ENCODE results near the gene DTX1. TPM values are rescaled to one million over a fixed set of nuclear protein-coding genes. Genes with fewer than 3 reads are reported as not detected.

DTX1 gene
- total RNA-seq, 3 donors from 2014 or later (not counting 1 experiment from before 2014, with no cell fraction given): 1.7 to 4.2 (median 4.0) TPM

GRCh38 chr12:113070117-113070906 is 13.8 kb downstream of the DTX1 start:
- Histone ChIP-seq H3K4me3 (ENCODE audit: low read length) (no peak overlapping the region), H3K27ac (ENCODE audit: low read length) (peak overlapping the region; percentile 73), H3K36me3 (ENCODE audit: control insufficient read depth, insufficient read depth, low read length) (peaks cover 2% of the 10 kb centered on the region), H3K9me3 (ENCODE audit: control insufficient read depth, insufficient read depth, low read length) (no peaks in the 10 kb centered on the region), H3K4me1 (ENCODE audit: control insufficient read depth, insufficient read depth, low read length) (peaks cover 49% of the 10 kb centered on the region), H3K27me3 (ENCODE audit: control insufficient read depth, insufficient read depth, low read length) (no peaks in the 10 kb centered on the region)
- H3K27ac Mint-ChIP-seq: peak overlapping the region in 1 of 2 donors; percentile 66
- DNase-seq (peak in 1 of 2 donors; percentile 58), ATAC-seq (peak; percentile 52 to 80 (median 77))
- H3K36me3 Mint-ChIP-seq: no peaks in the 10 kb centered on the region
- peaks cover 4 to 10% of the 10 kb centered on the region in 2 donors for H3K27me3 Mint-ChIP-seq (ENCODE audit: low read depth in 2 of 2)
- H3K4me3 Mint-ChIP-seq: no peak overlapping the region
- 37% methylated on average over 14 of the region's 15 CpGs for WGBS (ENCODE audit: insufficient coverage)
- H3K9me3 Mint-ChIP-seq: no peaks in the 10 kb centered on the region
- intact Hi-C loops (cut with micrococcal nuclease): no loop called here
- peaks cover 0 to 18% of the 10 kb centered on the region in 2 donors for H3K4me1 Mint-ChIP-seq
- TF ChIP-seq, protein P1, sequence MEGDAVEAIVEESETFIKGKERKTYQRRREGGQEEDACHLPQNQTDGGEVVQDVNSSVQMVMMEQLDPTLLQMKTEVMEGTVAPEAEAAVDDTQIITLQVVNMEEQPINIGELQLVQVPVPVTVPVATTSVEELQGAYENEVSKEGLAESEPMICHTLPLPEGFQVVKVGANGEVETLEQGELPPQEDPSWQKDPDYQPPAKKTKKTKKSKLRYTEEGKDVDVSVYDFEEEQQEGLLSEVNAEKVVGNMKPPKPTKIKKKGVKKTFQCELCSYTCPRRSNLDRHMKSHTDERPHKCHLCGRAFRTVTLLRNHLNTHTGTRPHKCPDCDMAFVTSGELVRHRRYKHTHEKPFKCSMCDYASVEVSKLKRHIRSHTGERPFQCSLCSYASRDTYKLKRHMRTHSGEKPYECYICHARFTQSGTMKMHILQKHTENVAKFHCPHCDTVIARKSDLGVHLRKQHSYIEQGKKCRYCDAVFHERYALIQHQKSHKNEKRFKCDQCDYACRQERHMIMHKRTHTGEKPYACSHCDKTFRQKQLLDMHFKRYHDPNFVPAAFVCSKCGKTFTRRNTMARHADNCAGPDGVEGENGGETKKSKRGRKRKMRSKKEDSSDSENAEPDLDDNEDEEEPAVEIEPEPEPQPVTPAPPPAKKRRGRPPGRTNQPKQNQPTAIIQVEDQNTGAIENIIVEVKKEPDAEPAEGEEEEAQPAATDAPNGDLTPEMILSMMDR (IDR thresholded peaks at IDR 0.05): no peak

DNA sequence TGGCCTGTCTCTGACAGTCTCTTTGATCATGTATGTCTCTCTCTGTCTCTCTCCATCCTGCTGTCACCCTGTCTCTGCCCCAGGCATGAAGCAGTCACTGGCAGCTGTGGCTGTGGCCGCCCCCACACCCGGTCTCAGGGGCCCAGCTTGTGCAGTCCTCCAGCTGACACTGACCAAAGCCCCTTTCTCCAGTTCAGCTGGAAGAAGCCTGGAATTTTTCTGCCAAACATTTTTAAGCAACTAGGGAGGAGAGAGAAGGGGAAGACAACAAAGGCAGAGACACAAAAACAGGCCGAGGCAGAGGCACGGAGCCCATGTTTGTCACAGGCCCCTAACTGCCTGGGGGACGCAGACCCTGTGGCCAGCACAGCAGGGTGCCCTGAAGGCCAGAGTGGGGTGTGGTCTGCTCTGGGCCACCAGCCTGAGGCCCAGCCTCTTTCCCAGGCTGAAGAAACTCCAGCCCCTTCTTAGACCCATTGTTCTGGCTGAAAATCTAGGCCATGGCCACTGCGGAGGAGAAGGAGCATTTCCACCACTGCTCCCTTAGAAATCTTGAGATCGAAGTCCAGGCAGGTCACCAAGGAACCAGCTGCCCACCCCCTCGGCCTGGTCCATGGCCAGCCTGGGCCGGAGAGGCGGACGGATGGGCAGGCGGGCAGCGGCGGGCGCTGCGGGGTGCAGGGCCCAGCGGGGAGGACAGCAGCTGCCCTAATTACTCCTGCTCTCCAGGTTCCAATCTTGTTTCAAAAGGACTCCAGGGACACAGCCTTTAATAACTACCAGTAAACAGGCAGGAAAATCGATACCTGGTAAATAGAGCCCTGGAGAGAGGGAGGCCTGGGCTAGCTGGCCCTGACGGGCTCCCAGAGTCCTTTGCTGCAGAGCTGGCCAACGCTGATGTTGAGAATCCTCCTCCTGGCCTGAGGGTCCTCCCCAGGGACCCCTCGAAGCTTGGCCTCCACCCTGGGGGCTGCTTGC is 14.9 kb downstream of the DTX1 start:
- H3K9me3 Mint-ChIP-seq: no peaks in the 10 kb centered on the region
- Histone ChIP-seq H3K4me1 (ENCODE audit: control insufficient read depth, insufficient read depth, low read length) (peaks cover 48% of the 10 kb centered on the region), H3K27me3 (ENCODE audit: control insufficient read depth, insufficient read depth, low read length) (no peaks in the 10 kb centered on the region), H3K27ac (ENCODE audit: low read length) (peak overlapping the region; percentile 73), H3K36me3 (ENCODE audit: control insufficient read depth, insufficient read depth, low read length) (peaks cover 2% of the 10 kb centered on the region), H3K4me3 (ENCODE audit: low read length) (no peak overlapping the region), H3K9me3 (ENCODE audit: control insufficient read depth, insufficient read depth, low read length) (no peaks in the 10 kb centered on the region)
- peaks cover 10 to 16% of the 10 kb centered on the region in 2 donors for H3K27me3 Mint-ChIP-seq (ENCODE audit: low read depth in 2 of 2)
- intact Hi-C loops (cut with micrococcal nuclease): no loop called here
- DNase-seq: no peak
- no peak overlapping the region for H3K27ac Mint-ChIP-seq
- TF ChIP-seq, protein P1 (IDR thresholded peaks at IDR 0.05): no peak
- WGBS (ENCODE audit: insufficient coverage): 90% methylated on average over 21 of the region's 21 CpGs
- H3K4me1 Mint-ChIP-seq: peaks cover 0 to 18% of the 10 kb centered on the region in 2 donors
- no peaks in the 10 kb centered on the region for H3K36me3 Mint-ChIP-seq
- no peak overlapping the region for H3K4me3 Mint-ChIP-seq
- ATAC-seq: no peak

GRCh38 chr12:113072136-113072535 is 15.6 kb downstream of the DTX1 start:
- Mint-ChIP-seq H3K36me3 (no peaks in the 10 kb centered on the region), H3K27ac (no peak overlapping the region), H3K9me3 (no peaks in the 10 kb centered on the region), H3K4me1 (peaks cover 0 to 18% of the 10 kb centered on the region in 2 donors), H3K4me3 (no peak overlapping the region), H3K27me3 (ENCODE audit: low read depth in 2 of 2) (peaks cover 13 to 16% of the 10 kb centered on the region in 2 donors)
- Histone ChIP-seq H3K27ac (ENCODE audit: low read length) (no peak overlapping the region), H3K4me1 (ENCODE audit: control insufficient read depth, insufficient read depth, low read length) (peaks cover 52% of the 10 kb centered on the region), H3K27me3 (ENCODE audit: control insufficient read depth, insufficient read depth, low read length) (no peaks in the 10 kb centered on the region), H3K9me3 (ENCODE audit: control insufficient read depth, insufficient read depth, low read length) (no peaks in the 10 kb centered on the region), H3K4me3 (ENCODE audit: low read length) (no peak overlapping the region), H3K36me3 (ENCODE audit: control insufficient read depth, insufficient read depth, low read length) (peaks cover 2% of the 10 kb centered on the region)
- intact Hi-C loops (cut with micrococcal nuclease): no loop called here
- no peak for ATAC-seq
- TF ChIP-seq, protein P1 (IDR thresholded peaks at IDR 0.05): no peak
- DNase-seq: no peak
- WGBS (ENCODE audit: insufficient coverage): 74% methylated on average over 3 of the region's 3 CpGs

All from natural killer cell (primary cell).